Effector CD8-positive, alpha-beta T cell (primary cell): ENCODE data around the gene PBX2.
A peak's percentile ranks its signal among the peaks of the same experiment; 100 is the strongest.
"Not testable (repeated sequence)": the region's sequence is repeated elsewhere in the genome, so short reads cannot be mapped to it uniquely, and the experiment has no call there.

Experiments
- DNase-seq: peaks from one replicate; lab custom pipeline; 2025; lab: John Stamatoyannopoulos, UW
- total RNA-seq, 4 experiments: gene quantifications; one replicate each; lab custom pipeline; 2026; lab: John Stamatoyannopoulos, UW

The PBX2 gene
- 54.6 to 73.7 (median 63.9) reads per million in 4 experiments for total RNA-seq

- DNase-seq: peak; percentile 59
Measured at GRCh38 chr6:32190054-32190851, at the start of gene PBX2. PBX2 (minus strand) TSS chr6:32190202; CDS start chr6:32189915, 287 bp downstream.

- no peak for DNase-seq
Measured at GRCh38 chr6:32239462-32239861, 49.5 kb upstream of the PBX2 start.

- DNase-seq: no peak
Measured at GRCh38 chr6:32234934-32235333, 44.9 kb upstream of the PBX2 start.

- DNase-seq: no peak
Measured at GRCh38 chr6:32226434-32226833, 36.4 kb upstream of the PBX2 start.

GRCh38 chr6:32224696-32225095, 34.7 kb upstream of the PBX2 start:
- DNase-seq: no peak

GRCh38 chr6:32223258-32224235, 33.5 kb upstream of the PBX2 start, which contains the start of gene NOTCH4:
NOTCH4 (minus strand) TSS chr6:32224067; CDS start chr6:32223928, 139 bp downstream.
- no peak for DNase-seq

- no peak for DNase-seq
Measured at GRCh38 chr6:32222333-32223230, 32.6 kb upstream of the PBX2 start.

- DNase-seq: no peak
Measured at GRCh38 chr6:32220021-32220420, 30.0 kb upstream of the PBX2 start.

GRCh38 chr6:32218167-32218566, 28.2 kb upstream of the PBX2 start:
- DNase-seq: no peak

- DNase-seq: no peak
Measured at GRCh38 chr6:32216998-32217397, 27.0 kb upstream of the PBX2 start.

- no peak for DNase-seq
Measured at GRCh38 chr6:32216285-32216684, 26.3 kb upstream of the PBX2 start.

- no peak for DNase-seq
Measured at GRCh38 chr6:32215617-32216016, 25.6 kb upstream of the PBX2 start.

GRCh38 chr6:32214126-32214525, 24.1 kb upstream of the PBX2 start:
- DNase-seq: no peak

GRCh38 chr6:32213649-32214048, 23.6 kb upstream of the PBX2 start:
- DNase-seq: no peak

- no peak for DNase-seq
Measured at GRCh38 chr6:32212076-32212760, 22.2 kb upstream of the PBX2 start.

- DNase-seq: not testable (repeated sequence)
Measured at GRCh38 chr6:32211432-32211831, 21.4 kb upstream of the PBX2 start.

GRCh38 chr6:32210191-32210601, 20.2 kb upstream of the PBX2 start:
- DNase-seq: no peak

GRCh38 chr6:32208996-32209395, 19.0 kb upstream of the PBX2 start:
- DNase-seq: no peak

GRCh38 chr6:32204268-32204715, 14.3 kb upstream of the PBX2 start:
- DNase-seq: no peak

GRCh38 chr6:32203426-32204267, 13.6 kb upstream of the PBX2 start:
- no peak for DNase-seq
